WTC11 (cell line): ENCODE measurements around the gene RUFY3. TPM values are rescaled to one million over a fixed set of nuclear protein-coding genes. Genes with fewer than 3 reads are reported as not detected.
A peak's percentile ranks its signal among the peaks of the same experiment; 100 is the strongest.

Experiments
- CBFB ChIP-seq: sonication (generic); formaldehyde crosslinking; IDR thresholded peaks from 2 replicates; pipeline ENCODE4 v1.8.1; 2022; ENCODE audit warnings: mild to moderate bottlenecking, low read depth, missing genetic modification reagents
- CTCF ChIP-seq: fragments of 200-600 bp; IDR thresholded peaks from 2 replicates; pipeline ENCODE4 v1.8.0; 2022; ENCODE audit warnings: antibody characterized with exemption
- FOXJ3 ChIP-seq: sonication (generic); formaldehyde crosslinking; IDR thresholded peaks from 2 replicates; pipeline ENCODE4 v1.9.0; 2021; ENCODE audit warnings: missing genetic modification reagents, mild to moderate bottlenecking, borderline replicate concordance
- MAX ChIP-seq: sonication (generic); formaldehyde crosslinking; IDR thresholded peaks from 2 replicates; pipeline ENCODE4 v1.8.0; 2022; ENCODE audit warnings: mild to moderate bottlenecking, missing genetic modification reagents
- MLX ChIP-seq: sonication (generic); formaldehyde crosslinking; IDR thresholded peaks from 2 replicates; pipeline ENCODE4 v1.8.1; 2023; ENCODE audit warnings: mild to moderate bottlenecking, missing genetic modification reagents, moderate library complexity
- NFE2L1 ChIP-seq: sonication (generic); formaldehyde crosslinking; IDR thresholded peaks from 2 replicates; pipeline ENCODE4 v1.8.1; 2023; ENCODE audit warnings: missing genetic modification reagents
- NFYB ChIP-seq: sonication (generic); formaldehyde crosslinking; conservative IDR thresholded peaks from 2 replicates; pipeline ENCODE4 v1.8.0; 2022; ENCODE audit warnings: low read depth, missing genetic modification reagents
- RELA ChIP-seq: sonication (generic); formaldehyde crosslinking; IDR thresholded peaks from 2 replicates; pipeline ENCODE4 v1.8.1; 2022; ENCODE audit warnings: missing genetic modification reagents, mild to moderate bottlenecking, borderline replicate concordance
- SMAD3 ChIP-seq: sonication (generic); formaldehyde crosslinking; IDR thresholded peaks from 2 replicates; pipeline ENCODE4 v1.8.0; 2022; ENCODE audit warnings: missing genetic modification reagents, mild to moderate bottlenecking, borderline replicate concordance
- TP53 ChIP-seq: sonication (generic); formaldehyde crosslinking; IDR thresholded peaks from 2 replicates; pipeline ENCODE4 v1.8.1; 2023; ENCODE audit warnings: mild to moderate bottlenecking, missing genetic modification reagents
- ZBTB21 ChIP-seq: sonication (generic); formaldehyde crosslinking; IDR thresholded peaks from 2 replicates; pipeline ENCODE4 v1.8.1; 2023; ENCODE audit warnings: mild to moderate bottlenecking, missing genetic modification reagents, borderline replicate concordance
- ZMAT4 ChIP-seq: fragments of 250-450 bp; sonication (Bioruptor Pico); IDR thresholded peaks from 2 replicates; pipeline ENCODE4 v1.9.0; 2021; ENCODE audit warnings: mild to moderate bottlenecking
- ZNF138 ChIP-seq: sonication (generic); formaldehyde crosslinking; conservative IDR thresholded peaks from 2 replicates; pipeline ENCODE4 v1.8.1; 2022; ENCODE audit warnings: mild to moderate bottlenecking, moderate library complexity, missing genetic modification reagents
- ZNF232 ChIP-seq: sonication (generic); formaldehyde crosslinking; IDR thresholded peaks from 2 replicates; pipeline ENCODE4 v1.8.0; 2022; ENCODE audit warnings: mild to moderate bottlenecking, missing genetic modification reagents
- ZNF263 ChIP-seq: sonication (generic); formaldehyde crosslinking; IDR thresholded peaks from 2 replicates; pipeline ENCODE4 v1.8.1; 2022; ENCODE audit warnings: low read depth, mild to moderate bottlenecking, moderate library complexity, missing genetic modification reagents
- ZNF396 ChIP-seq: fragments of 250-450 bp; sonication (Bioruptor Pico); IDR thresholded peaks from 2 replicates; pipeline ENCODE4 v1.8.0; 2021; ENCODE audit warnings: mild to moderate bottlenecking, moderate library complexity, borderline replicate concordance
- ZNF512 ChIP-seq: sonication (generic); formaldehyde crosslinking; IDR thresholded peaks from 2 replicates; pipeline ENCODE4 v1.8.1; 2022; ENCODE audit warnings: missing genetic modification reagents, borderline replicate concordance
- total RNA-seq: library from RNA; stranded (reverse); gene quantifications from 3 replicates; pipeline ENCODE4 v1.2.3, GENCODE V29; 2021
- TF ChIP-seq, protein P1 (sequence below): sonication (generic); formaldehyde crosslinking; IDR thresholded peaks from 2 replicates; pipeline ENCODE4 v1.8.1; 2023; ENCODE audit warnings: mild to moderate bottlenecking, missing genetic modification reagents
- TF ChIP-seq, protein P2 (sequence below): sonication (generic); formaldehyde crosslinking; IDR thresholded peaks from 2 replicates; pipeline ENCODE4 v1.8.0; 2022; ENCODE audit warnings: mild to moderate bottlenecking, missing genetic modification reagents
- TF ChIP-seq, protein P3 (sequence below): sonication (generic); formaldehyde crosslinking; conservative IDR thresholded peaks from 2 replicates; pipeline ENCODE4 v1.8.1; 2022; ENCODE audit warnings: mild to moderate bottlenecking, missing genetic modification reagents
- TF ChIP-seq, protein P4 (sequence below): fragments of 250-450 bp; sonication (Bioruptor Pico); IDR thresholded peaks from 2 replicates; pipeline ENCODE4 v1.9.0; 2021; ENCODE audit warnings: mild to moderate bottlenecking
- TF ChIP-seq, protein P5 (sequence below): sonication (generic); formaldehyde crosslinking; IDR thresholded peaks from 2 replicates; pipeline ENCODE4 v1.8.1; 2022; ENCODE audit warnings: mild to moderate bottlenecking, missing genetic modification reagents, moderate library complexity, borderline replicate concordance

The RUFY3 gene
- total RNA-seq, 1 experiment from 2014 or later: 49.0 TPM

GRCh38 chr4:70704215-70704930 is 17.4 kb upstream of the RUFY3 start (continued):
- no peak for TF ChIP-seq SMAD3 (CRISPR knock-in tag)
- TF ChIP-seq, protein P1, sequence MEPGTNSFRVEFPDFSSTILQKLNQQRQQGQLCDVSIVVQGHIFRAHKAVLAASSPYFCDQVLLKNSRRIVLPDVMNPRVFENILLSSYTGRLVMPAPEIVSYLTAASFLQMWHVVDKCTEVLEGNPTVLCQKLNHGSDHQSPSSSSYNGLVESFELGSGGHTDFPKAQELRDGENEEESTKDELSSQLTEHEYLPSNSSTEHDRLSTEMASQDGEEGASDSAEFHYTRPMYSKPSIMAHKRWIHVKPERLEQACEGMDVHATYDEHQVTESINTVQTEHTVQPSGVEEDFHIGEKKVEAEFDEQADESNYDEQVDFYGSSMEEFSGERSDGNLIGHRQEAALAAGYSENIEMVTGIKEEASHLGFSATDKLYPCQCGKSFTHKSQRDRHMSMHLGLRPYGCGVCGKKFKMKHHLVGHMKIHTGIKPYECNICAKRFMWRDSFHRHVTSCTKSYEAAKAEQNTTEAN (CRISPR knock-in tag): no peak
- no peak for TF ChIP-seq FOXJ3 (CRISPR knock-in tag)
- TF ChIP-seq RELA (CRISPR knock-in tag): no peak
- TF ChIP-seq, protein P2, sequence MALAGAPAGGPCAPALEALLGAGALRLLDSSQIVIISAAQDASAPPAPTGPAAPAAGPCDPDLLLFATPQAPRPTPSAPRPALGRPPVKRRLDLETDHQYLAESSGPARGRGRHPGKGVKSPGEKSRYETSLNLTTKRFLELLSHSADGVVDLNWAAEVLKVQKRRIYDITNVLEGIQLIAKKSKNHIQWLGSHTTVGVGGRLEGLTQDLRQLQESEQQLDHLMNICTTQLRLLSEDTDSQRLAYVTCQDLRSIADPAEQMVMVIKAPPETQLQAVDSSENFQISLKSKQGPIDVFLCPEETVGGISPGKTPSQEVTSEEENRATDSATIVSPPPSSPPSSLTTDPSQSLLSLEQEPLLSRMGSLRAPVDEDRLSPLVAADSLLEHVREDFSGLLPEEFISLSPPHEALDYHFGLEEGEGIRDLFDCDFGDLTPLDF (CRISPR knock-in tag): no peak
- no peak for TF ChIP-seq MLX
- TF ChIP-seq ZNF138: no peak
- no peak for TF ChIP-seq CTCF
- TF ChIP-seq, protein P3, sequence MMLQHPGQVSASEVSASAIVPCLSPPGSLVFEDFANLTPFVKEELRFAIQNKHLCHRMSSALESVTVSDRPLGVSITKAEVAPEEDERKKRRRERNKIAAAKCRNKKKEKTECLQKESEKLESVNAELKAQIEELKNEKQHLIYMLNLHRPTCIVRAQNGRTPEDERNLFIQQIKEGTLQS (CRISPR knock-in tag): no peak
- TF ChIP-seq ZMAT4 (CRISPR knock-in tag): no peak
- TF ChIP-seq NFE2L1 (CRISPR knock-in tag): no peak
- TF ChIP-seq, protein P4, sequence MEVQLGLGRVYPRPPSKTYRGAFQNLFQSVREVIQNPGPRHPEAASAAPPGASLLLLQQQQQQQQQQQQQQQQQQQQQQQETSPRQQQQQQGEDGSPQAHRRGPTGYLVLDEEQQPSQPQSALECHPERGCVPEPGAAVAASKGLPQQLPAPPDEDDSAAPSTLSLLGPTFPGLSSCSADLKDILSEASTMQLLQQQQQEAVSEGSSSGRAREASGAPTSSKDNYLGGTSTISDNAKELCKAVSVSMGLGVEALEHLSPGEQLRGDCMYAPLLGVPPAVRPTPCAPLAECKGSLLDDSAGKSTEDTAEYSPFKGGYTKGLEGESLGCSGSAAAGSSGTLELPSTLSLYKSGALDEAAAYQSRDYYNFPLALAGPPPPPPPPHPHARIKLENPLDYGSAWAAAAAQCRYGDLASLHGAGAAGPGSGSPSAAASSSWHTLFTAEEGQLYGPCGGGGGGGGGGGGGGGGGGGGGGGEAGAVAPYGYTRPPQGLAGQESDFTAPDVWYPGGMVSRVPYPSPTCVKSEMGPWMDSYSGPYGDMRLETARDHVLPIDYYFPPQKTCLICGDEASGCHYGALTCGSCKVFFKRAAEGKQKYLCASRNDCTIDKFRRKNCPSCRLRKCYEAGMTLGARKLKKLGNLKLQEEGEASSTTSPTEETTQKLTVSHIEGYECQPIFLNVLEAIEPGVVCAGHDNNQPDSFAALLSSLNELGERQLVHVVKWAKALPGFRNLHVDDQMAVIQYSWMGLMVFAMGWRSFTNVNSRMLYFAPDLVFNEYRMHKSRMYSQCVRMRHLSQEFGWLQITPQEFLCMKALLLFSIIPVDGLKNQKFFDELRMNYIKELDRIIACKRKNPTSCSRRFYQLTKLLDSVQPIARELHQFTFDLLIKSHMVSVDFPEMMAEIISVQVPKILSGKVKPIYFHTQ (CRISPR knock-in tag): no peak
- no peak for TF ChIP-seq ZNF512 (CRISPR knock-in tag)
- TF ChIP-seq MAX: no peak; the same call in 1 of the 2 replicates
- TF ChIP-seq NFYB: no peak
- no peak for TF ChIP-seq ZNF232
- peak; percentile 92; the same call in 1 of the 2 replicates for TF ChIP-seq TP53 (CRISPR knock-in tag)
- TF ChIP-seq ZNF263 (CRISPR knock-in tag): no peak
- TF ChIP-seq ZBTB21 (CRISPR knock-in tag): no peak
- TF ChIP-seq ZNF396 (CRISPR knock-in tag): no peak
- TF ChIP-seq, protein P5, sequence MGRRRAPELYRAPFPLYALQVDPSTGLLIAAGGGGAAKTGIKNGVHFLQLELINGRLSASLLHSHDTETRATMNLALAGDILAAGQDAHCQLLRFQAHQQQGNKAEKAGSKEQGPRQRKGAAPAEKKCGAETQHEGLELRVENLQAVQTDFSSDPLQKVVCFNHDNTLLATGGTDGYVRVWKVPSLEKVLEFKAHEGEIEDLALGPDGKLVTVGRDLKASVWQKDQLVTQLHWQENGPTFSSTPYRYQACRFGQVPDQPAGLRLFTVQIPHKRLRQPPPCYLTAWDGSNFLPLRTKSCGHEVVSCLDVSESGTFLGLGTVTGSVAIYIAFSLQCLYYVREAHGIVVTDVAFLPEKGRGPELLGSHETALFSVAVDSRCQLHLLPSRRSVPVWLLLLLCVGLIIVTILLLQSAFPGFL (CRISPR knock-in tag): no peak
- TF ChIP-seq CBFB: peak; percentile 53; the same call in 1 of the 2 replicates
